Hepatocyte (in vitro differentiated cells): ENCODE data around the gene TMEM114. TPM values are rescaled to one million over a fixed set of nuclear protein-coding genes. Genes with fewer than 3 reads are reported as not detected.
A peak's percentile ranks its signal among the peaks of the same experiment; 100 is the strongest.

Experiments
- DNase-seq: peaks from one replicate; pipeline ENCODE4 v3.0.0-alpha.2; 2016; ENCODE audit warnings: low spot score
- H2AFZ ChIP-seq: fragments of 200-600 bp; sonication (generic); 2 replicates; pipeline ENCODE4 v1.6.0; 2016; ENCODE audit warnings: antibody characterized with exemption, mild to moderate bottlenecking
- H3K27ac ChIP-seq: fragments of 200-600 bp; sonication (generic); 2 replicates; pipeline ENCODE4 v1.5.1; 2016; ENCODE audit warnings: mild to moderate bottlenecking
- H3K27me3 ChIP-seq: fragments of 200-600 bp; sonication (generic); 2 replicates; pipeline ENCODE4 v1.6.1; 2016
- H3K36me3 ChIP-seq: fragments of 200-600 bp; sonication (generic); replicated peaks from 2 replicates; pipeline ENCODE4 v1.5.1; 2016; ENCODE audit warnings: low read depth; ENCODE audit not compliant: insufficient read depth
- H3K4me1 ChIP-seq: fragments of 200-600 bp; sonication (generic); 2 replicates; pipeline ENCODE4 v1.5.1; 2016; ENCODE audit warnings: mild to moderate bottlenecking, moderate library complexity; ENCODE audit not compliant: insufficient read depth
- H3K4me2 ChIP-seq: fragments of 200-600 bp; sonication (generic); 2 replicates; pipeline ENCODE4 v1.6.0; 2016
- H3K4me3 ChIP-seq: fragments of 200-600 bp; sonication (generic); 2 replicates; pipeline ENCODE4 v1.5.1; 2016; ENCODE audit warnings: mild to moderate bottlenecking
- H3K79me2 ChIP-seq: fragments of 200-600 bp; sonication (generic); 2 replicates; pipeline ENCODE4 v1.6.0; 2017; ENCODE audit warnings: mild to moderate bottlenecking
- H3K9me2 ChIP-seq: fragments of 200-600 bp; sonication (generic); replicated peaks from 2 replicates; pipeline ENCODE4 v1.6.0; 2017; ENCODE audit warnings: mild to moderate bottlenecking; ENCODE audit not compliant: insufficient read depth
- H3K9me3 ChIP-seq: fragments of 200-600 bp; sonication (generic); 2 replicates; pipeline ENCODE4 v1.5.1; 2016; ENCODE audit warnings: low read depth, mild to moderate bottlenecking
- H4K20me1 ChIP-seq: fragments of 200-600 bp; sonication (generic); 2 replicates; pipeline ENCODE4 v1.6.0; 2016; ENCODE audit warnings: mild to moderate bottlenecking; ENCODE audit not compliant: insufficient read depth, poor library complexity, severe bottlenecking
- EZH2 ChIP-seq: fragments of 200-600 bp; sonication (generic); IDR thresholded peaks from 2 replicates; pipeline ENCODE4 v1.6.1; 2016; ENCODE audit warnings: antibody characterized with exemption, mild to moderate bottlenecking, borderline replicate concordance
- EZH2phosphoT487 ChIP-seq: fragments of 200-600 bp; sonication (generic); IDR thresholded peaks from one replicate; pipeline ENCODE4 v1.6.1; 2018; ENCODE audit warnings: antibody characterized with exemption, mild to moderate bottlenecking, low read depth, moderate library complexity; ENCODE audit not compliant: unreplicated experiment, severe bottlenecking
- WGBS: methylation state at CpG from one replicate; pipeline ENCODE4 v1.1.6; 2016; ENCODE audit warnings: low lambda C conversion rate; ENCODE audit errors: missing lambda C conversion rate; 5-methylcytosine and 5-hydroxymethylcytosine counted together
- polyA plus RNA-seq: library from polyadenylated mRNA; unstranded; fragments of >200 nt; fragmentation: Nextera tagmentation; extraction: Ambion mirVana; gene quantifications from 2 replicates; pipeline ENCODE4 v1.2.1, GENCODE V29; 2016
- total RNA-seq: library from RNA; depleted of rRNA; stranded (reverse); fragments of >200 nt; gene quantifications from 2 replicates; pipeline ENCODE4 v1.2.3, GENCODE V29; 2014
- TF ChIP-seq, protein P1 (sequence below): fragments of 200-600 bp; sonication (generic); IDR thresholded peaks from 2 replicates; pipeline ENCODE4 v1.5.1; 2016; ENCODE audit warnings: antibody characterized with exemption, mild to moderate bottlenecking; ENCODE audit not compliant: poor library complexity

TMEM114 gene
- total and polyA plus RNA-seq, 2 experiments from 2014 or later: not detected

DNA sequence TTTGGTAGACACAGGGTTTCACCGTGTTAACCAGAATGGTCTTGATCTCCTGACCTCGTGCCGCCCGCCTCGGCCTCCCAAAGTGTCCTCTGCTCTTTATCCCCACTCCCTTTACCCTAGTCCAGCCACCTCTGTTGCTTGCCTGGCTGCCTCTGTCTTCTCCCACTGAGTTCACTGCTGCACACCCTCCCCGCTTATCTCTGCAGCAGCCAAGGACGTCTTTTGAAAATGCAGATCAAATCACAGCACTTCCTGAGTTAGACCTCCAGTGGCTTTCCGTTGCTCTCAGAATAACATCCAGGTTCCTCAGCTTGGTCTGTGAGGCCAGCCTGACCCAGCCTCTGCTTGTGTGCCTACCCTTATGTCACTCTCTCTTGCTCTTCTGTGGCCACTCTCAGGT is 36.6 kb upstream of the TMEM114 start:
- no peak for DNase-seq
- H2AFZ ChIP-seq: no peak overlapping the region
- peaks cover 4% of the 10 kb centered on the region for H3K4me1 ChIP-seq
- no peaks in the 10 kb centered on the region for H3K9me2 ChIP-seq
- no peak overlapping the region for H3K4me2 ChIP-seq
- H3K79me2 ChIP-seq: peaks cover 37% of the 10 kb centered on the region
- H4K20me1 ChIP-seq: peaks cover 6% of the 10 kb centered on the region
- H3K36me3 ChIP-seq: peaks cover 4% of the 10 kb centered on the region
- 95% methylated on average over 8 of the region's 8 CpGs for WGBS
- TF ChIP-seq, protein P1, sequence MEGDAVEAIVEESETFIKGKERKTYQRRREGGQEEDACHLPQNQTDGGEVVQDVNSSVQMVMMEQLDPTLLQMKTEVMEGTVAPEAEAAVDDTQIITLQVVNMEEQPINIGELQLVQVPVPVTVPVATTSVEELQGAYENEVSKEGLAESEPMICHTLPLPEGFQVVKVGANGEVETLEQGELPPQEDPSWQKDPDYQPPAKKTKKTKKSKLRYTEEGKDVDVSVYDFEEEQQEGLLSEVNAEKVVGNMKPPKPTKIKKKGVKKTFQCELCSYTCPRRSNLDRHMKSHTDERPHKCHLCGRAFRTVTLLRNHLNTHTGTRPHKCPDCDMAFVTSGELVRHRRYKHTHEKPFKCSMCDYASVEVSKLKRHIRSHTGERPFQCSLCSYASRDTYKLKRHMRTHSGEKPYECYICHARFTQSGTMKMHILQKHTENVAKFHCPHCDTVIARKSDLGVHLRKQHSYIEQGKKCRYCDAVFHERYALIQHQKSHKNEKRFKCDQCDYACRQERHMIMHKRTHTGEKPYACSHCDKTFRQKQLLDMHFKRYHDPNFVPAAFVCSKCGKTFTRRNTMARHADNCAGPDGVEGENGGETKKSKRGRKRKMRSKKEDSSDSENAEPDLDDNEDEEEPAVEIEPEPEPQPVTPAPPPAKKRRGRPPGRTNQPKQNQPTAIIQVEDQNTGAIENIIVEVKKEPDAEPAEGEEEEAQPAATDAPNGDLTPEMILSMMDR: no peak
- TF ChIP-seq EZH2 (no peak), EZH2phosphoT487 (no peak)
- no peaks in the 10 kb centered on the region for H3K9me3 ChIP-seq
- H3K4me3 ChIP-seq: no peak overlapping the region
- no peaks in the 10 kb centered on the region for H3K27me3 ChIP-seq
- no peak overlapping the region for H3K27ac ChIP-seq

DNA sequence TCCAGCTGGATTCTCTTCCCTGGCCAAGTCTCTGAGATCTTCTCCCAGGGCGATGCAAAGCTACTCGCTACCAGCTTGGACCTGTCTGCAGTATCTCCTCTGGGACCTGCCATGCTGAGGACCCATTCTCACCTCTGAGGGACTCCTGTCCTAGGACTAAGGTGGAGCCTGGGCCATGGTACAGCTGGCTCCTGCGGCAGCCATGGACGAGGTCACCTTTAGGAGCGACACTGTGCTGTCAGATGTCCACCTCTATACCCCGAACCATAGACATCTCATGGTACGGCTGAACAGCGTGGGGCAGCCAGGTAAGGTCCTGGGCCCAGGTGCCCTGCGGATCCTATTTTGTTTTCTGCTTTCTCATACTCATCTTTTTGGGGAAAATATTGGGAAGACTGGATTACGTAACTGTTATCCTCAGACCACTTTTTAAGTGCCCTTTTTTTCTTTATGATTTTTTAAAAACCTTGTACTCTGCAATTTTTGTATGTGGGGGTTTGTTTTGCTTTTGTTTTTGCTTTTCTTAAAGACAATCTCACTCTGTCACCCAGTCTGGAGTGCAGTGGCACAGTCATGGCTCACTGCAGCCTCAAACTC is 35.3 kb upstream of the TMEM114 start:
- peaks cover 6% of the 10 kb centered on the region for H4K20me1 ChIP-seq
- H3K9me3 ChIP-seq: no peaks in the 10 kb centered on the region
- no peaks in the 10 kb centered on the region for H3K36me3 ChIP-seq
- no peak overlapping the region for H3K27ac ChIP-seq
- no peak overlapping the region for H3K4me3 ChIP-seq
- H3K79me2 ChIP-seq: peaks cover 40% of the 10 kb centered on the region
- 98% methylated on average over 10 of the region's 10 CpGs for WGBS
- peaks cover 4% of the 10 kb centered on the region for H3K4me1 ChIP-seq
- no peaks in the 10 kb centered on the region for H3K27me3 ChIP-seq
- no peak for DNase-seq
- H3K4me2 ChIP-seq: no peak overlapping the region
- no peak overlapping the region for H2AFZ ChIP-seq
- TF ChIP-seq EZH2phosphoT487: no peak
- TF ChIP-seq, protein P1: no peak
- no peak for TF ChIP-seq EZH2
- no peaks in the 10 kb centered on the region for H3K9me2 ChIP-seq

DNA sequence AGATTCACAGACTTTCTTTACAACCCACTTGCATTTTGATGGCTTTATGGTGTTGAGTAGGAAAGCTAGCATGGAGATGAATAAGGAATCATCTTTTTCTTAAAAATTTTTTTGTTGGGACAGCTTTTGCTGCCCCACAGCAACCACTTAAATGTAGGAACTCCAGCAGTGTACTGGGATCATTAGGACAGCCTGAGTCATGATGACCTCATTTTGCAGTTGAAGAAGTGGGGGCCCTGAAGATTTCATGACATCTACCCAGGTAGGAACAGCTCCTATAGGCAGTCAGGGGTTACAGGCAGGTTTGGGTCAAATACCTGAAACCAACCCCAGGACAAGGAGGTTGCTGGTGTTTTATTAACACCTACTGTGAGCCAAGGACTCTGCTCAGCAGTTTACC is 33.3 kb upstream of the TMEM114 start:
- no peak for DNase-seq
- H3K27me3 ChIP-seq: no peaks in the 10 kb centered on the region
- no peaks in the 10 kb centered on the region for H3K36me3 ChIP-seq
- H3K4me2 ChIP-seq: peak overlapping the region; percentile 84
- TF ChIP-seq EZH2phosphoT487 (no peak), EZH2 (no peak)
- TF ChIP-seq, protein P1: no peak
- no peak overlapping the region for H2AFZ ChIP-seq
- H3K27ac ChIP-seq: no peak overlapping the region
- H3K79me2 ChIP-seq: peaks cover 40% of the 10 kb centered on the region
- H3K4me3 ChIP-seq: no peak overlapping the region
- peaks cover 4% of the 10 kb centered on the region for H3K4me1 ChIP-seq
- no peaks in the 10 kb centered on the region for H3K9me3 ChIP-seq
- no peaks in the 10 kb centered on the region for H3K9me2 ChIP-seq
- H4K20me1 ChIP-seq: peaks cover 6% of the 10 kb centered on the region
